H9 (cell line): ENCODE results near the gene EFCAB10. TPM values are rescaled to one million over a fixed set of nuclear protein-coding genes. Genes with fewer than 3 reads are reported as not detected.

Experiments
- DNase-seq: peaks from one replicate; pipeline ENCODE4 v3.0.0-alpha.2; 2017
- H2AFZ ChIP-seq: one replicate; pipeline ENCODE4 v1.6.1; 2013; ENCODE audit warnings: mild to moderate bottlenecking, low read length, control low read depth, moderate library complexity
- H2AK5ac ChIP-seq: 2 replicates; pipeline ENCODE4 v1.6.1; 2013; ENCODE audit warnings: low read length, control low read depth, mixed read lengths; ENCODE audit not compliant: insufficient read length
- H2BK120ac ChIP-seq: one replicate; pipeline ENCODE4 v1.6.1; 2013; ENCODE audit warnings: low read depth, mild to moderate bottlenecking, low read length, control low read depth, inconsistent platforms; ENCODE audit not compliant: poor library complexity, severe bottlenecking
- H2BK12ac ChIP-seq: 2 replicates; pipeline ENCODE4 v1.6.1; 2013; ENCODE audit warnings: low read length, control low read depth, mixed read lengths, low read depth; ENCODE audit not compliant: insufficient read length
- H2BK15ac ChIP-seq: 2 replicates; pipeline ENCODE4 v1.6.1; 2013; ENCODE audit warnings: low read depth, low read length, control low read depth
- H2BK20ac ChIP-seq: one replicate; pipeline ENCODE4 v1.6.1; 2013; ENCODE audit warnings: low read depth, mild to moderate bottlenecking, low read length, control low read depth, inconsistent platforms; ENCODE audit not compliant: poor library complexity, severe bottlenecking
- H2BK5ac ChIP-seq: 2 replicates; pipeline ENCODE4 v1.6.1; 2013; ENCODE audit warnings: low read length, control low read depth, mixed read lengths; ENCODE audit not compliant: insufficient read length
- H3K14ac ChIP-seq: 2 replicates; pipeline ENCODE4 v1.6.1; 2013; ENCODE audit warnings: low read length, control low read depth; ENCODE audit not compliant: insufficient read depth
- H3K18ac ChIP-seq: 2 replicates; pipeline ENCODE4 v1.6.1; 2013; ENCODE audit warnings: low read depth, mild to moderate bottlenecking, mixed read lengths, low read length, control low read depth; ENCODE audit not compliant: insufficient read length
- H3K23ac ChIP-seq: 2 replicates; pipeline ENCODE4 v1.6.1; 2013; ENCODE audit warnings: low read length, control low read depth, mixed read lengths, low read depth; ENCODE audit not compliant: insufficient read length
- H3K23me2 ChIP-seq: 2 replicates; pipeline ENCODE4 v1.6.1; 2013; ENCODE audit warnings: low read depth, mild to moderate bottlenecking, mixed read lengths, low read length, control low read depth; ENCODE audit not compliant: insufficient read length, poor library complexity, severe bottlenecking
- H3K27ac ChIP-seq: 2 replicates; pipeline ENCODE4 v1.5.1; 2013; ENCODE audit warnings: low read length, control low read depth, mixed read lengths, low read depth; ENCODE audit not compliant: insufficient read length
- H3K27me3 ChIP-seq: 2 replicates; pipeline ENCODE4 v1.6.1; 2013; ENCODE audit warnings: low read length, control low read depth, inconsistent platforms; ENCODE audit not compliant: insufficient read depth
- H3K4ac ChIP-seq: 2 replicates; pipeline ENCODE4 v1.6.1; 2013; ENCODE audit warnings: low read depth, mild to moderate bottlenecking, control low read depth, inconsistent platforms, low read length, moderate library complexity
- H3K4me1 ChIP-seq: 2 replicates; pipeline ENCODE4 v1.6.1; 2013; ENCODE audit warnings: low read length, control low read depth, inconsistent platforms; ENCODE audit not compliant: insufficient read depth
- H3K4me2 ChIP-seq: 2 replicates; pipeline ENCODE4 v1.6.1; 2013; ENCODE audit warnings: low read length, control low read depth, mixed read lengths; ENCODE audit not compliant: insufficient read length, insufficient read depth
- H3K56ac ChIP-seq: 2 replicates; pipeline ENCODE4 v1.6.1; 2013; ENCODE audit warnings: low read depth, mild to moderate bottlenecking, mixed read lengths, low read length, control low read depth; ENCODE audit not compliant: insufficient read length
- H3K79me1 ChIP-seq: 2 replicates; pipeline ENCODE4 v1.6.1; 2013; ENCODE audit warnings: low read depth, mild to moderate bottlenecking, moderate library complexity, low read length, control low read depth, inconsistent platforms; ENCODE audit not compliant: insufficient read depth, poor library complexity, severe bottlenecking
- H3K79me2 ChIP-seq: 2 replicates; pipeline ENCODE4 v1.6.1; 2013; ENCODE audit warnings: low read length, control low read depth, inconsistent platforms; ENCODE audit not compliant: insufficient read depth
- H3K9ac ChIP-seq: 2 replicates; pipeline ENCODE4 v1.6.1; 2013; ENCODE audit warnings: low read length, control low read depth, mixed read lengths; ENCODE audit not compliant: insufficient read length; ENCODE audit errors: extremely low read depth
- H3K9me3 ChIP-seq: one replicate; pipeline ENCODE4 v1.6.1; 2013; ENCODE audit warnings: low read depth, low read length, inconsistent platforms; ENCODE audit not compliant: control insufficient read depth
- H3T11ph ChIP-seq: one replicate; pipeline ENCODE4 v1.6.1; 2013; ENCODE audit warnings: mild to moderate bottlenecking, low read length, control low read depth, inconsistent platforms
- H4K20me1 ChIP-seq: one replicate; pipeline ENCODE4 v1.6.1; 2013; ENCODE audit not compliant: control insufficient read depth, insufficient read length, insufficient read depth
- H4K5ac ChIP-seq: 2 replicates; pipeline ENCODE4 v1.6.1; 2013; ENCODE audit warnings: low read depth, mild to moderate bottlenecking, mixed read lengths, low read length, control low read depth; ENCODE audit not compliant: insufficient read length
- H4K8ac ChIP-seq: replicated peaks from 2 replicates; pipeline ENCODE4 v1.6.1; 2013; ENCODE audit warnings: low read length, control low read depth, mixed read lengths, low read depth; ENCODE audit not compliant: insufficient read length
- H4K91ac ChIP-seq: 2 replicates; pipeline ENCODE4 v1.6.1; 2013; ENCODE audit warnings: low read depth, mild to moderate bottlenecking, moderate library complexity, mixed read lengths, low read length, control low read depth; ENCODE audit not compliant: insufficient read length
- H3K27ac Mint-ChIP-seq, 3 experiments: 2 replicates in 2 of 3; 3 replicates in 1 of 3; pipeline ENCODE4 v1.8.0; 2020 to 2021; ENCODE audit warnings: mixed read lengths in 3 of 3, mild to moderate bottlenecking in 1 of 3, moderate library complexity in 1 of 3
- H3K27me3 Mint-ChIP-seq: 2 replicates; pipeline ENCODE4 v1.8.0; 2021; ENCODE audit warnings: low read depth, mild to moderate bottlenecking, moderate library complexity, mixed read lengths
- H3K36me3 Mint-ChIP-seq, 3 experiments: 2 replicates in 2 of 3; 3 replicates in 1 of 3; pipeline ENCODE4 v1.8.0; 2020 to 2021; ENCODE audit warnings: low read depth in 3 of 3, mixed read lengths in 3 of 3; ENCODE audit not compliant: insufficient read depth in 1 of 3
- H3K4me1 Mint-ChIP-seq, 2 experiments: 2 replicates each; pipeline ENCODE4 v1.8.0; 2020; ENCODE audit warnings: mixed read lengths in 2 of 2
- H3K4me3 Mint-ChIP-seq, 2 experiments: 2 replicates in 1 of 2; 3 replicates in 1 of 2; pipeline ENCODE4 v1.8.0; 2020 to 2021; ENCODE audit warnings: mild to moderate bottlenecking in 2 of 2, mixed read lengths in 2 of 2, moderate library complexity in 1 of 2
- H3K9me3 Mint-ChIP-seq, 2 experiments: 2 replicates in 1 of 2; 3 replicates in 1 of 2; pipeline ENCODE4 v1.8.0; 2020; ENCODE audit warnings: mild to moderate bottlenecking in 2 of 2, mixed read lengths in 2 of 2, moderate library complexity in 1 of 2
- CTCF ChIP-seq: fragments of 200-600 bp; sonication (generic); conservative IDR thresholded peaks from 3 replicates; pipeline ENCODE4 v1.8.0; 2021; ENCODE audit warnings: antibody characterized with exemption, mild to moderate bottlenecking
- WGBS: extraction: QIAGEN DNeasy Blood & Tissue Kit; methylation state at CpG from one replicate; pipeline ENCODE4 v1.1.7; 2013; ENCODE audit warnings: missing lambda C conversion rate, low lambda C conversion rate, mixed read lengths; ENCODE audit not compliant: insufficient read length; ENCODE audit errors: extremely low coverage; 5-methylcytosine and 5-hydroxymethylcytosine counted together
- total RNA-seq: library from RNA; stranded (reverse); gene quantifications from 2 replicates; pipeline ENCODE4 v1.2.1, GENCODE V29; 2021

EFCAB10 gene
- total RNA-seq, 1 experiment from 2014 or later, result 1.5 TPM

- no CpG with 5 or more reads among the region's 3 CpGs for WGBS
Observed at GRCh38 chr7:105567821-105568220, 13.5 kb downstream of the EFCAB10 start.

More at GRCh38 chr7:105567821-105568220, 13.5 kb downstream of the EFCAB10 start:
- no peak for TF ChIP-seq CTCF
- Histone ChIP-seq H2BK15ac (no peak overlapping the region), H3K27ac (no peak overlapping the region), H3K18ac (no peak overlapping the region), H3K27me3 (no peaks in the 10 kb centered on the region), H2BK5ac (no peak overlapping the region), H3K9me3 (no peaks in the 10 kb centered on the region), H3K79me1 (no peaks in the 10 kb centered on the region), H2AK5ac (no peak overlapping the region), H4K5ac (no peak overlapping the region), H3K4me1 (no peaks in the 10 kb centered on the region), H3K56ac (no peak overlapping the region), H3K79me2 (no peaks in the 10 kb centered on the region), H3K4me2 (no peak overlapping the region), H4K8ac (no peak overlapping the region), H4K20me1 (no peaks in the 10 kb centered on the region), H2BK120ac (no peak overlapping the region), H3K14ac (no peak overlapping the region), H3K9ac (no peak overlapping the region), H2BK20ac (no peak overlapping the region), H3K23ac (no peak overlapping the region), H4K91ac (no peak overlapping the region), H2AFZ (no peak overlapping the region), H3K4ac (no peak overlapping the region), H3K23me2 (no peaks in the 10 kb centered on the region), H3T11ph (no peak overlapping the region), H2BK12ac (no peak overlapping the region)
- DNase-seq, result no peak
- Mint-ChIP-seq H3K9me3 (no peaks in the 10 kb centered on the region), H3K36me3 (peaks cover 8 to 44% (median 28%) of the 10 kb centered on the region in 3 experiments), H3K4me3 (no peak overlapping the region; a peak in 1 of 5 replicates), H3K4me1 (no peaks in the 10 kb centered on the region), H3K27ac (no peak overlapping the region), H3K27me3 (0 out of 2 replicates have a peak, but pooled peaks cover 1% of the 10 kb centered on the region)
